ENCODE data around the gene ANKS4B.

- TF ChIP-seq EZH2 (IDR thresholded peaks at IDR 0.05; ENCODE audit: insufficient read depth, poor library complexity, severe bottlenecking) = no peak
- TF ChIP-seq EZH2phosphoT487 (IDR thresholded peaks at IDR 0.05; ENCODE audit: insufficient read depth, low read depth) = no peak
Observed at GRCh38 chr16:21302898-21303528, 69.5 kb downstream of the ANKS4B start.
